Osteocyte (in vitro differentiated cells): ENCODE measurements around the gene MUC20. TPM values are rescaled to one million over a fixed set of nuclear protein-coding genes. Genes with fewer than 3 reads are reported as not detected.

Experiments
- DNase-seq: peaks from one replicate; pipeline ENCODE4 v3.0.0; 2021; ENCODE audit warnings: mixed read lengths; ENCODE audit not compliant: unreplicated experiment; ENCODE audit errors: extremely low spot score
- H3K27ac Mint-ChIP-seq: one replicate; pipeline ENCODE4 v1.8.0; 2021; ENCODE audit warnings: mild to moderate bottlenecking, mixed read lengths; ENCODE audit not compliant: unreplicated experiment
- H3K27me3 Mint-ChIP-seq: one replicate; pipeline ENCODE4 v1.8.0; 2021; ENCODE audit warnings: mixed read lengths; ENCODE audit not compliant: unreplicated experiment
- H3K36me3 Mint-ChIP-seq: one replicate; pipeline ENCODE4 v1.8.0; 2021; ENCODE audit warnings: mixed read lengths; ENCODE audit not compliant: unreplicated experiment
- H3K4me1 Mint-ChIP-seq: one replicate; pipeline ENCODE4 v1.8.0; 2021; ENCODE audit warnings: mixed read lengths; ENCODE audit not compliant: unreplicated experiment
- H3K4me3 Mint-ChIP-seq: one replicate; pipeline ENCODE4 v1.8.0; 2021; ENCODE audit warnings: mild to moderate bottlenecking, moderate library complexity, mixed read lengths; ENCODE audit not compliant: unreplicated experiment
- H3K9me3 Mint-ChIP-seq: one replicate; pipeline ENCODE4 v1.8.0; 2021; ENCODE audit warnings: mixed read lengths; ENCODE audit not compliant: unreplicated experiment
- CTCF ChIP-seq: fragments of 200-600 bp; sonication (generic); IDR thresholded peaks from 2 replicates; pipeline ENCODE4 v1.5.0; 2021; ENCODE audit warnings: antibody characterized with exemption, mild to moderate bottlenecking, moderate library complexity
- total RNA-seq: library from RNA; stranded (reverse); gene quantifications from 2 replicates; pipeline ENCODE4 v1.2.1, GENCODE V29; 2021

MUC20 gene
- total RNA-seq, 1 donor from 2014 or later: 7.6 TPM

GRCh38 chr3:195757827-195758226, 37.0 kb downstream of the MUC20 start:
- Mint-ChIP-seq H3K36me3 (no peaks in the 10 kb centered on the region), H3K9me3 (no peaks in the 10 kb centered on the region), H3K4me3 (no peak overlapping the region), H3K27ac (no peak overlapping the region), H3K4me1 (peaks cover 2% of the 10 kb centered on the region), H3K27me3 (peaks cover 28% of the 10 kb centered on the region)
- no peak for DNase-seq
- TF ChIP-seq CTCF: no peak

GRCh38 chr3:195758721-195759353, 38.1 kb downstream of the MUC20 start:
- peaks cover 28% of the 10 kb centered on the region for H3K27me3 Mint-ChIP-seq
- no peak overlapping the region for H3K4me3 Mint-ChIP-seq
- H3K9me3 Mint-ChIP-seq: no peaks in the 10 kb centered on the region
- peaks cover 2% of the 10 kb centered on the region for H3K4me1 Mint-ChIP-seq
- no peak overlapping the region for H3K27ac Mint-ChIP-seq
- no peak for TF ChIP-seq CTCF
- no peak for DNase-seq
- H3K36me3 Mint-ChIP-seq: no peaks in the 10 kb centered on the region

GRCh38 chr3:195760345-195761122, 39.8 kb downstream of the MUC20 start:
- no peak for TF ChIP-seq CTCF
- H3K27me3 Mint-ChIP-seq: peaks cover 28% of the 10 kb centered on the region
- no peak overlapping the region for H3K4me3 Mint-ChIP-seq
- no peaks in the 10 kb centered on the region for H3K36me3 Mint-ChIP-seq
- no peak overlapping the region for H3K27ac Mint-ChIP-seq
- H3K9me3 Mint-ChIP-seq: no peaks in the 10 kb centered on the region
- no peak for DNase-seq
- H3K4me1 Mint-ChIP-seq: peaks cover 2% of the 10 kb centered on the region

- Mint-ChIP-seq H3K4me1 (no peaks in the 10 kb centered on the region), H3K36me3 (no peaks in the 10 kb centered on the region), H3K9me3 (no peaks in the 10 kb centered on the region), H3K27me3 (peaks cover 28% of the 10 kb centered on the region), H3K27ac (no peak overlapping the region), H3K4me3 (no peak overlapping the region)
- DNase-seq: no peak
- TF ChIP-seq CTCF: no peak
Observed at GRCh38 chr3:195761123-195761566, 40.4 kb downstream of the MUC20 start.

- no peaks in the 10 kb centered on the region for H3K4me1 Mint-ChIP-seq
- no peak overlapping the region for H3K27ac Mint-ChIP-seq
- H3K9me3 Mint-ChIP-seq: no peaks in the 10 kb centered on the region
- no peak for DNase-seq
- H3K27me3 Mint-ChIP-seq: peaks cover 25% of the 10 kb centered on the region
- no peak overlapping the region for H3K4me3 Mint-ChIP-seq
- no peaks in the 10 kb centered on the region for H3K36me3 Mint-ChIP-seq
- no peak for TF ChIP-seq CTCF
Observed at GRCh38 chr3:195761567-195762248, 40.9 kb downstream of the MUC20 start.
